K562 (cell line): ENCODE data around the gene TXNRD2. TPM values are rescaled to one million over a fixed set of nuclear protein-coding genes. Genes with fewer than 3 reads are reported as not detected.

Experiments used
- ATAC-seq: fragments of 200-7000 bp; cut with Tn5 transposase; 3 replicates; pipeline ENCODE4 v1.9.1; 2020; ENCODE audit warnings: moderate library complexity
- BruUV-seq: library from RNA; stranded (reverse); fragments of 400-500 nt; replicated peaks from 2 replicates; lab custom pipeline; 2021; lab: Mats Ljungman, UMichigan
- CTCF ChIA-PET: fragments of 300-600 bp; formaldehyde crosslinking; extraction: SDS; loops from one replicate; lab custom pipeline; 2021; ENCODE audit warnings: low intra/inter-chr PET ratio; lab: Yijun Ruan, JAX
- POLR2A ChIA-PET: fragments of 300-600, 350-650 bp; sonication (Branson Sonifier 250); formaldehyde crosslinking; extraction: SDS; loops from one replicate; lab custom pipeline; 2021; ENCODE audit warnings: antibody characterized with exemption, inconsistent platforms; lab: Yijun Ruan, JAX
- DNase-seq, 4 experiments: peaks; one replicate each; pipeline versions ENCODE4 v3.0.0 to v3.0.0-alpha.2; 2011 to 2018; ENCODE audit warnings: low spot score in 3 of 4, mixed read lengths in 3 of 4; ENCODE audit errors: extremely low read depth in 1 of 4
- FAIRE-seq: peaks from 2 replicates; lab custom pipeline; 2011; peaks lifted over from hg19 to GRCh38; lab: Jason Lieb, UNC
- H2AFZ ChIP-seq: 2 replicates; pipeline ENCODE4 v1.6.0; 2011; ENCODE audit warnings: low read depth, low read length, control low read depth, inconsistent platforms
- H3K27ac ChIP-seq: fragments of 200-600 bp; 3 replicates; pipeline ENCODE4 v1.8.0; 2011; ENCODE audit warnings: low read depth, mild to moderate bottlenecking, control low read depth, inconsistent platforms, low read length, moderate library complexity, mixed read lengths; ENCODE audit errors: extremely low read depth
- H3K27me3 ChIP-seq, 2 experiments: fragments of 300-600 bp in 1 of 2; 2 replicates in 1 of 2; 3 replicates in 1 of 2; pipeline versions ENCODE4 v1.6.0 to v1.8.0; 2011; ENCODE audit warnings: inconsistent platforms in 2 of 2, low read length in 2 of 2, mild to moderate bottlenecking in 1 of 2, mixed read lengths in 1 of 2, moderate library complexity in 1 of 2; ENCODE audit not compliant: control insufficient read depth in 2 of 2, insufficient read depth in 2 of 2
- H3K36me3 ChIP-seq: fragments of 300-600 bp; 3 replicates; pipeline ENCODE4 v1.8.0; 2011; ENCODE audit warnings: mild to moderate bottlenecking, low read length, inconsistent platforms; ENCODE audit not compliant: control insufficient read depth, insufficient read depth
- H3K4me1 ChIP-seq, 2 experiments: fragments of 200-600 bp in 1 of 2; replicated peaks in 1 of 2; 2 replicates in 1 of 2; 3 replicates in 1 of 2; pipeline versions ENCODE4 v1.5.1 to v1.8.0; 2011; ENCODE audit warnings: inconsistent platforms in 2 of 2, low read length in 2 of 2, mild to moderate bottlenecking in 1 of 2, mixed read lengths in 1 of 2, moderate library complexity in 1 of 2; ENCODE audit not compliant: control insufficient read depth in 2 of 2, insufficient read depth in 2 of 2
- H3K4me2 ChIP-seq: 2 replicates; pipeline ENCODE4 v1.6.1; 2011; ENCODE audit warnings: low read length, control low read depth, inconsistent platforms, mixed read lengths; ENCODE audit not compliant: insufficient read depth
- H3K4me3 ChIP-seq: fragments of 200-600 bp; sonication (generic), shearing (Covaris generic); 2 replicates; pipeline ENCODE4 v1.5.1; 2016; ENCODE audit warnings: control low read depth, inconsistent platforms
- H3K79me2 ChIP-seq: fragments of 200-600 bp; 3 replicates; pipeline ENCODE4 v1.8.0; 2011; ENCODE audit warnings: low read length, inconsistent platforms; ENCODE audit not compliant: control insufficient read depth, insufficient read depth
- H3K9ac ChIP-seq, 2 experiments: 2 replicates each; pipeline versions ENCODE4 v1.6.0 to v1.6.1; 2011; ENCODE audit warnings: low read depth in 2 of 2, low read length in 2 of 2, control low read depth in 1 of 2, inconsistent platforms in 1 of 2, mild to moderate bottlenecking in 1 of 2, mixed read lengths in 1 of 2; ENCODE audit not compliant: insufficient read depth in 1 of 2
- H3K9me1 ChIP-seq: one replicate; pipeline ENCODE4 v1.6.0; 2011; ENCODE audit warnings: inconsistent platforms, mild to moderate bottlenecking, low read length, moderate library complexity; ENCODE audit not compliant: control insufficient read depth, insufficient read depth
- H3K9me3 ChIP-seq: replicated peaks from 2 replicates; pipeline ENCODE4 v1.5.1; 2011; ENCODE audit warnings: low read depth, low read length, inconsistent platforms; ENCODE audit not compliant: control insufficient read depth, insufficient read depth
- H4K20me1 ChIP-seq: replicated peaks from 2 replicates; pipeline ENCODE4 v1.6.1; 2011; ENCODE audit warnings: low read length, inconsistent platforms, mixed read lengths; ENCODE audit not compliant: control insufficient read depth, insufficient read depth
- CREM ChIP-seq: IDR thresholded peaks from 2 replicates; pipeline ENCODE4 v1.6.1; 2014; ENCODE audit warnings: antibody characterized with exemption, low read depth
- KDM5B ChIP-seq: fragments of 200-600 bp; sonication (generic); IDR thresholded peaks from 2 replicates; pipeline ENCODE4 v1.6.1; 2012; ENCODE audit warnings: low read depth, mild to moderate bottlenecking, moderate library complexity, low read length, control low read depth, inconsistent platforms; ENCODE audit not compliant: insufficient replicate concordance
- PHB ChIP-seq: fragments of 250-450 bp; sonication (Bioruptor Pico); IDR thresholded peaks from 2 replicates; pipeline ENCODE4 v1.5.0; 2021
- PHF8 ChIP-seq: fragments of 200-600 bp; sonication (generic); IDR thresholded peaks from 2 replicates; pipeline ENCODE4 v1.6.1; 2012; ENCODE audit warnings: mixed run types, mild to moderate bottlenecking, inconsistent platforms, low read length, moderate library complexity, borderline replicate concordance
- RBM39 ChIP-seq: fragments of 200-400 bp; formaldehyde crosslinking; optimal IDR thresholded peaks from 2 replicates; pipeline ENCODE3; 2018; ENCODE audit warnings: low read depth, low read length
- SNIP1 ChIP-seq: fragments of 450-650 bp; IDR thresholded peaks from 2 replicates; pipeline ENCODE4 v1.7.1; 2017; ENCODE audit warnings: low read depth, mild to moderate bottlenecking
- SNRNP70 ChIP-seq: fragments of 200-400 bp; formaldehyde crosslinking; optimal IDR thresholded peaks from 2 replicates; pipeline ENCODE3; 2017; ENCODE audit warnings: low read depth, low read length
- SRSF3 ChIP-seq: fragments of 200-400 bp; formaldehyde crosslinking; IDR thresholded peaks from 2 replicates; pipeline ENCODE4 v1.6.1; 2016; ENCODE audit warnings: mild to moderate bottlenecking, low read length, moderate library complexity; ENCODE audit not compliant: insufficient read depth
- XRCC4 ChIP-seq: IDR thresholded peaks from one replicate; pipeline ENCODE4 v1.6.1; 2011; ENCODE audit not compliant: insufficient read depth, insufficient read length; ENCODE audit errors: extremely low read depth
- ZNF232 ChIP-seq: sonication (generic); formaldehyde crosslinking; IDR thresholded peaks from 2 replicates; pipeline ENCODE4 v1.8.0; 2022; ENCODE audit warnings: mild to moderate bottlenecking, missing genetic modification reagents
- ZNF764 ChIP-seq: fragments of 250-450 bp; sonication (Bioruptor Pico); IDR thresholded peaks from 2 replicates; pipeline ENCODE4 v1.4.0; 2020; ENCODE audit warnings: low read depth, mild to moderate bottlenecking, moderate library complexity
- ZNF785 ChIP-seq: fragments of 250-450 bp; sonication (Bioruptor Pico); IDR thresholded peaks from 2 replicates; pipeline ENCODE4 v1.4.0; 2020; ENCODE audit warnings: mild to moderate bottlenecking
- WGBS: fragments of 100-300 bp; shearing (Covaris generic); methylation state at CpG from one replicate; pipeline ENCODE4 v1.1.6; 2016; ENCODE audit warnings: low coverage, mixed read lengths; ENCODE audit not compliant: insufficient coverage; ENCODE audit errors: missing lambda C conversion rate; 5-methylcytosine and 5-hydroxymethylcytosine counted together
- in situ Hi-C: fragments of 300-500 bp; cut with MboI; formaldehyde crosslinking; loops from 4 replicates; pipeline ENCODE4 v1.15.0; 2018; ENCODE audit warnings: inconsistent platforms, mixed read lengths
- intact Hi-C: fragments of 100-400 bp; cut with micrococcal nuclease; formaldehyde crosslinking; loops from 2 replicates; pipeline ENCODE4 v1.14.2; 2022
- polyA plus RNA-seq, 8 experiments: library from polyadenylated mRNA; depleted of rRNA in 4 of 8; stranded (reverse) in 5 of 8; unstranded in 3 of 8; fragments of >200 nt; fragmentation: Nextera tagmentation in 2 of 8; fragmentation: Illumina TruSeq in 1 of 8; extraction: Ambion mirVana in 2 of 8; extraction: Trizol in 1 of 8; gene quantifications; 2 replicates each; pipeline versions ENCODE4 v1.2.1 to v1.2.3, GENCODE V29; 2011 to 2014; ENCODE audit warnings: inconsistent platforms in 1 of 8, missing spikeins in 1 of 8
- total RNA-seq, 7 experiments: library from RNA; depleted of rRNA in 6 of 7; stranded (reverse); fragments of >200 nt in 6 of 7; fragmentation: Illumina TruSeq in 2 of 7; extraction: Trizol in 2 of 7; gene quantifications; 2 replicates each; pipeline versions ENCODE4 v1.2.1 to v1.2.3, GENCODE V29; 2011 to 2021; ENCODE audit warnings: low replicate concordance in 1 of 7

The TXNRD2 gene
- total and polyA plus RNA-seq, 9 of the 15 experiments (the other 6 are each of a cell fraction or from before 2014, with no cell fraction given): 3.3 to 80.2 (median 49.4) TPM

DNA sequence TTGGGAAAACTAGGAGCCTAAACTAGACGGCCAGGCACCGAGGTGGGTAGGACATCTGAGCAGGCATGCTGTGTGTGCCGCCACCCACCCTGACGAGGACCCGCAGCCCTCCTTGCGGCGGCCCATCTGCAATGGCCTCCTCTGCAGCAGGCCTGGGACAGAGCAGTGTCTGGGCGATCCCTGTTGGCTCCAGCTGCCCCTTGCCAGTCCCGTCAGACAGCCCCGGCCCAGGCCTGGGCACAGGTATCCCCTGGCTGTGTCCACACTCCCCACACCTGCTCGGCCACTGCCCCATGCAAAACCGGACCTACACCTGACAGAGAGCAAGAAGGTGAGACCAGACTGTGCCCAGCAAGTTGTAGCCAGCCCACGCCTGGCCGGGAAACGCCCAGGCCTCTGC is 48.3 kb downstream of the TXNRD2 start (continued):
- TF ChIP-seq XRCC4: no peak
- TF ChIP-seq ZNF764: 0 out of 2 replicates have a peak, but pooled peaks have one; percentile 9
- no peak for TF ChIP-seq ZNF232 (CRISPR knock-in tag)
- no peak for TF ChIP-seq SNIP1
- TF ChIP-seq CREM: no peak
- 0 out of 2 replicates have a peak, but pooled peaks have one; percentile 26 for TF ChIP-seq PHB (CRISPR knock-in tag)

DNA sequence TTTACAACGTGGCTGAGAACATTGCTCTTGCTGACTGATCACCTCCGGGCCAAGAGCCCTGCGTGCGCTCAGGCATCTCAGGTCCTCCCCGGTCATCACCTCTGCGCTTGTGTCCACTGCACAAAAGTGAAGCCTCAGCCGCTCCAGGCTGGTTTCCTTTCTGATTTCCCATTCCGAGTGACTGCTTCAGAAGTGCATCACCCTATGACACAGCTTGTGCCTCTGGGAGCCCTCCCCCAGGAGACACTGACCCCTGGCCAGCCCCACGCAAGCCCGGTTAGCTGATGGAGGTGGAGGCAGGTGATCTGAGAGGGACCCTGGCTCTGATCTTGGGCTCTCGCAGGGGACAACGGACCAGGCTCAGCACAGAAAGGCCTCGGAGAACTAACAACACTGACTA is 48.7 kb downstream of the TXNRD2 start:
- WGBS: 86% methylated on average over 13 of the region's 13 CpGs
- no TSS peak for BruUV-seq
- no peak overlapping the region for H3K4me2 ChIP-seq
- TF ChIP-seq PHF8 (0 out of 2 replicates have a peak, but pooled peaks have one; percentile 7), RBM39 (peak; percentile 1), SRSF3 (0 out of 2 replicates have a peak, but pooled peaks have one; percentile 26), ZNF785 (CRISPR knock-in tag) (no peak), KDM5B (peak; percentile 5), SNRNP70 (peak; percentile 57)
- no peak overlapping the region for H3K4me3 ChIP-seq
- H3K27ac ChIP-seq: no peak overlapping the region
- ATAC-seq (no peak), DNase-seq (no peak), FAIRE-seq (no peak)
- H4K20me1 ChIP-seq: peaks cover 38% of the 10 kb centered on the region
- ChIA-PET POLR2A (interaction anchor here (0.7 to 11.1 kb wide), 4 partner anchors 8 to 912 kb away, joined by 3 to 141 read pairs (median 4); no protein-coding TSS in a partner anchor), CTCF (no interaction called here)
- no peaks in the 10 kb centered on the region for H3K9me3 ChIP-seq
- no peak overlapping the region for H2AFZ ChIP-seq
- in situ Hi-C loops: no loop called here
- peaks cover 16% of the 10 kb centered on the region; the same call in 1 of the 3 replicates for H3K36me3 ChIP-seq
- H3K4me1 ChIP-seq: peaks cover 24 to 70% of the 10 kb centered on the region in 2 experiments
- no peaks in the 10 kb centered on the region for H3K79me2 ChIP-seq
- peak overlapping the region in 1 of 2 experiments; percentile 36; a peak in 2 of 4 replicates for H3K9ac ChIP-seq
- H3K27me3 ChIP-seq: no peaks in the 10 kb centered on the region
- intact Hi-C loops: loop anchor here (5.0 kb wide), 2 partner anchors 136 to 161 kb away; no protein-coding TSS in a partner anchor
- peaks cover 12% of the 10 kb centered on the region for H3K9me1 ChIP-seq
